ENCODE measurements around the gene BORCS6. TPM values are rescaled to one million over a fixed set of nuclear protein-coding genes. Genes with fewer than 3 reads are reported as not detected.

Gene BORCS6
- total and polyA plus RNA-seq, 9 of the 15 experiments (the other 6 are each of a cell fraction or from before 2014, with no cell fraction given): 0.01 to 7.4 (median 2.3) TPM

GRCh38 chr17:8189041-8189710 lies 804 bp downstream of the BORCS6 start (continued):
- TF ChIP-seq MEIS2 (IDR thresholded peaks at IDR 0.05; ENCODE audit: partially characterized antibody): no peak

- FAIRE-seq: no peak
- peaks cover 18% of the 10 kb centered on the region for H3K79me2 ChIP-seq (ENCODE audit: control insufficient read depth, insufficient read depth, low read length)
- H3K4me3 ChIP-seq: peak overlapping the region; percentile 88
- H3K4me2 ChIP-seq (ENCODE audit: insufficient read depth, low read length): peak overlapping the region; percentile 100
- no TSS peak for BruUV-seq (replicated peaks)
- in situ Hi-C loops (cut with MboI) (no loop called here), intact Hi-C loops (cut with micrococcal nuclease) (loop anchor here (10.0 kb wide), 1 partner anchor 116 kb away; no protein-coding TSS in a partner anchor)
- no peaks in the 10 kb centered on the region for H3K9me3 ChIP-seq (replicated peaks; ENCODE audit: control insufficient read depth, insufficient read depth, low read depth, low read length)
- WGBS (ENCODE audit: insufficient coverage, low coverage, missing lambda C conversion rate): 14% methylated on average over 9 of the region's 12 CpGs
- H3K27ac ChIP-seq (ENCODE audit: extremely low read depth, low read depth, low read length): peak overlapping the region; percentile 33; the same call in 2 of the 3 replicates
- no peak overlapping the region for H2AFZ ChIP-seq (ENCODE audit: low read depth, low read length)
- no peaks in the 10 kb centered on the region for H3K27me3 ChIP-seq (ENCODE audit: control insufficient read depth in 2 of 2, insufficient read depth in 2 of 2, low read length in 2 of 2)
- ATAC-seq: no peak
- no peaks in the 10 kb centered on the region for H3K36me3 ChIP-seq (ENCODE audit: control insufficient read depth, insufficient read depth, low read length)
- POLR2A ChIA-PET: interaction anchor here (1.6 to 2.9 kb wide), 4 partner anchors 14 to 68 kb away, joined by 4 to 27 read pairs (median 9); no protein-coding TSS in a partner anchor
- H3K4me1 ChIP-seq (replicated peaks in 1 of 2; ENCODE audit: control insufficient read depth in 2 of 2, insufficient read depth in 2 of 2, low read length in 2 of 2): peaks cover 31 to 39% of the 10 kb centered on the region in 2 experiments
- TF ChIP-seq VEZF1 (CRISPR knock-in tag; IDR thresholded peaks at IDR 0.05) (peak; percentile 2; the same call in 1 of the 2 replicates), USF1 (CRISPR knock-in tag; IDR thresholded peaks at IDR 0.05) (no peak)
- H3K9ac ChIP-seq (ENCODE audit: insufficient read depth in 1 of 2, low read depth in 2 of 2, low read length in 2 of 2): peak overlapping the region; percentile 28 to 93; a peak in 3 of 4 replicates
- DNase-seq (ENCODE audit: extremely low read depth in 1 of 4, low spot score in 3 of 4): no peak
- no peaks in the 10 kb centered on the region for H3K9me1 ChIP-seq (ENCODE audit: control insufficient read depth, insufficient read depth, low read length)
- H4K20me1 ChIP-seq (replicated peaks; ENCODE audit: control insufficient read depth, insufficient read depth, low read length): peaks cover 10% of the 10 kb centered on the region
- CTCF ChIA-PET (ENCODE audit: low intra/inter-chr PET ratio): no interaction called here
Measured at GRCh38 chr17:8188263-8188839, 1.6 kb downstream of the BORCS6 start.
